OCI-LY1 (cell line): Measurements from ENCODE around the gene NDUFA5.

Experiments used
- CTCF ChIP-seq: fragments of 200-600 bp; sonication (generic), shearing (Covaris generic); IDR thresholded peaks from 2 replicates; pipeline ENCODE4 v1.5.1; 2017; ENCODE audit warnings: mild to moderate bottlenecking, antibody characterized with exemption, low read length, moderate library complexity, mixed read lengths
- EZH2 ChIP-seq: fragments of 200-600 bp; sonication (generic), shearing (Covaris generic); IDR thresholded peaks from 2 replicates; pipeline ENCODE4 v1.8.0; 2017; ENCODE audit warnings: borderline replicate concordance, mixed run types, mild to moderate bottlenecking, antibody characterized with exemption, low read length, moderate library complexity, mixed read lengths

- TF ChIP-seq CTCF (no peak), EZH2 (no peak)
Measured at GRCh38 chr7:123600876-123601275, 43.3 kb upstream of the NDUFA5 start.
